RCC 7860 (cell line): ENCODE data around the gene C4orf50.

Experiments
- DNase-seq: peaks from one replicate; pipeline ENCODE4 v3.0.0-alpha.2; 2015; ENCODE audit warnings: low spot score
- FAIRE-seq: peaks from 2 replicates; lab custom pipeline; 2012; peaks lifted over from hg19 to GRCh38; lab: Jason Lieb, UNC

Gene C4orf50

GRCh38 chr4:5897674-5898073, 120.6 kb downstream of the C4orf50 start:
- no peak for DNase-seq
- FAIRE-seq = no peak

GRCh38 chr4:5895287-5895686, 122.9 kb downstream of the C4orf50 start:
- DNase-seq (no peak), FAIRE-seq (no peak)

GRCh38 chr4:5894266-5894665, 124.0 kb downstream of the C4orf50 start:
- DNase-seq = no peak

GRCh38 chr4:5893591-5893990, 124.6 kb downstream of the C4orf50 start:
- DNase-seq (no peak), FAIRE-seq (no peak)

More at GRCh38 chr4:5894266-5894665, 124.0 kb downstream of the C4orf50 start:
- no peak for FAIRE-seq

GRCh38 chr4:5893004-5893580, 125.1 kb downstream of the C4orf50 start, which contains the start of gene CRMP1:
TSS of gene CRMP1 (minus strand) at chr4:5893086. CDS start at chr4:5892969, 117 bp downstream.
- no peak for FAIRE-seq

GRCh38 chr4:5892323-5893003, 125.8 kb downstream of the C4orf50 start:
- no peak for DNase-seq
- no peak for FAIRE-seq

More at GRCh38 chr4:5893004-5893580, 125.1 kb downstream of the C4orf50 start, which contains the start of gene CRMP1:
- no peak for DNase-seq

- DNase-seq = no peak
- FAIRE-seq = no peak
These were observed 126.5 kb downstream of the C4orf50 start for GRCh38 chr4:5891563-5892322.

- FAIRE-seq (no peak), DNase-seq (no peak)
These were observed 128.0 kb downstream of the C4orf50 start for GRCh38 chr4:5890063-5890727.

GRCh38 chr4:5889002-5889696, 129.1 kb downstream of the C4orf50 start:
- DNase-seq = no peak
- no peak for FAIRE-seq

- FAIRE-seq = no peak
- DNase-seq = no peak
These were observed 129.8 kb downstream of the C4orf50 start for GRCh38 chr4:5888222-5889001.

- FAIRE-seq = no peak
- DNase-seq = no peak
These were observed 130.6 kb downstream of the C4orf50 start for GRCh38 chr4:5887361-5888221.

GRCh38 chr4:5887011-5887360, 131.2 kb downstream of the C4orf50 start:
- FAIRE-seq (no peak), DNase-seq (no peak)

- FAIRE-seq = no peak
- DNase-seq = no peak
These were observed 132.5 kb downstream of the C4orf50 start for GRCh38 chr4:5885733-5886132.

GRCh38 chr4:5884796-5885195, 133.4 kb downstream of the C4orf50 start:
- DNase-seq = no peak
- FAIRE-seq = no peak

GRCh38 chr4:5883916-5884315, 134.3 kb downstream of the C4orf50 start:
- DNase-seq = no peak
- FAIRE-seq = no peak

- no peak for FAIRE-seq
These were observed 135.3 kb downstream of the C4orf50 start for GRCh38 chr4:5882947-5883346.

GRCh38 chr4:5881340-5881739, 136.9 kb downstream of the C4orf50 start:
- no peak for DNase-seq
- no peak for FAIRE-seq

More at GRCh38 chr4:5882947-5883346, 135.3 kb downstream of the C4orf50 start:
- DNase-seq = no peak

- DNase-seq (no peak), FAIRE-seq (no peak)
These were observed 139.9 kb downstream of the C4orf50 start for GRCh38 chr4:5878359-5878758.

GRCh38 chr4:5877392-5877791, 140.8 kb downstream of the C4orf50 start:
- FAIRE-seq (no peak), DNase-seq (no peak)
